T-helper 2 cell treated with Interferon-gamma antibody and Interleukin-4, amounts not matched to agents 100 ng/mL and 5 ng/mL, for 36 hours (primary cell): ENCODE measurements around the gene ANKRD6. TPM values are rescaled to one million over a fixed set of nuclear protein-coding genes. Genes with fewer than 3 reads are reported as not detected.

Experiments
- intact Hi-C: fragments of 100-400 bp; cut with micrococcal nuclease; formaldehyde crosslinking; loops from one replicate; pipeline ENCODE4 v1.15.1; 2023
- total RNA-seq: library from RNA; stranded (reverse); gene quantifications from 2 replicates; pipeline ENCODE4 v1.2.3, GENCODE V29; 2022

ANKRD6 gene
- total RNA-seq, 1 donor from 2014 or later: 0.93 TPM

GRCh38 chr6:89412071-89413005 is 20.6 kb upstream of the ANKRD6 start, which contains the start of gene RRAGD:
RRAGD (minus strand) TSS chr6:89412273; CDS start chr6:89411993, 280 bp downstream.
- intact Hi-C loops: loop anchor here (1.0 to 10.0 kb wide), 3 partner anchors 37 to 1172 kb away; partner anchors contain the start of genes LYRM2 and MAP3K7

- intact Hi-C loops: loop anchor here (10.0 kb wide), 1 partner anchor 1172 kb away; the partner anchor contains the start of gene MAP3K7
Observed at GRCh38 chr6:89413006-89413400, 19.9 kb upstream of the ANKRD6 start.

DNA sequence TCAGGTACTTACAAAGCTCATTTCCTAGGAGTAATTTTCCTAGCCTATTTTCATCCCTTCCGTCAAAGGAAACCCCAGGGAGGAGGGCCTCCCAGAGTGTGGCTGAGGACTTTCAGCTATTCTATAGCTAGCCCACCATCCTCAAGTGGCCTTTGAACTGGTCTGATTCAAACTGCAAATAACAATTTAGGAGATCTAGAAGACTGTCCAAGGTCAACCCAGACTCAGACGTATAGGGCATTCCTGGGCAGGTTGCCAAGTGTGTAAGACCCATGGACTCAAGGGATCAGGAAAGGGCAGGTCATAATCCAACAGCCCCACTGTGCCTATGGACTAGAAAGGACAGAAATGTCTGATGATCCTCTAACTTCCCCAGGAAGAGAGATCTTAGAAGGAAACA is 18.7 kb upstream of the ANKRD6 start:
- intact Hi-C loops: loop anchor here (10.0 kb wide), 1 partner anchor 1171 kb away; the partner anchor contains the start of gene MAP3K7

DNA sequence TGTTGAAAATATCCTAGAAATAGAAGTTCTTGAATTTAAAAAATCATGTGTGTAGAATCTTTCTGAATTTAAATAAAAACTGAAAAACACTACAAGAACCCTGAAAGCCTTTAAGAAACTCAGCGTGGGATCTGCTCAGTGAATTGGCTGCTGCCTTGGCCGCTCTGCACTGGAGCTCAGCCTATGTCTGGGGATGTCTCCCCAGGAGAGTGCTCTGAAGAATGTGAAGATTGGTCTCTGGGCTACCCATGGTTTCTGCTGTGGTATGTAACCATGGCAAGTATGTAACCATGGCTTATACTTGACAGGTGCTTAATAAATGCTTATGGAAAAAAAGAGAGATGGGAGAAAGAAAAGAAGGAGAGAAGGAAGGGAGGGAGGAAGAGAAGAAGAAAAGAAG is 17.8 kb upstream of the ANKRD6 start:
- intact Hi-C loops: loop anchor here (10.0 kb wide), 1 partner anchor 1170 kb away; the partner anchor contains the start of gene MAP3K7

DNA sequence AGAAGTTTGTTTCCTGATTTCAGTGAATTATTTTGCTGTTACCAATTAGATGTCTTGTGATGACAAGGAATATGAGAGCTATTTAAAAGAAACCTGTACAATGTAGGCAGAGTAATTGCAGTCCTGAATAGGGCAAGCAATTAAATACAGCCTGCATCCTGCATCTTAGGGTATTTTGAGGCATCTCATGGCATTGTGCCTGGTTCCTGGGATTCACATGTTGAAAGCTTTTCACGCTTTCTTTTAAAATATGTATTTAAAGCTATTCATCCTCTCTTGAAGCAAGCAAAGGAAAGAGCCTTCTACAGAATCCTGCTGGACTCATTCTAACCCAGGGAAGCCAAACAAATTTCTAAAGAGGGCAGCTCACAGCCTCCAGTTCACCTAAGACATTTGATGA is 16.2 kb upstream of the ANKRD6 start:
- intact Hi-C loops: loop anchor here (10.0 kb wide), 1 partner anchor 1168 kb away; the partner anchor contains the start of gene MAP3K7

DNA sequence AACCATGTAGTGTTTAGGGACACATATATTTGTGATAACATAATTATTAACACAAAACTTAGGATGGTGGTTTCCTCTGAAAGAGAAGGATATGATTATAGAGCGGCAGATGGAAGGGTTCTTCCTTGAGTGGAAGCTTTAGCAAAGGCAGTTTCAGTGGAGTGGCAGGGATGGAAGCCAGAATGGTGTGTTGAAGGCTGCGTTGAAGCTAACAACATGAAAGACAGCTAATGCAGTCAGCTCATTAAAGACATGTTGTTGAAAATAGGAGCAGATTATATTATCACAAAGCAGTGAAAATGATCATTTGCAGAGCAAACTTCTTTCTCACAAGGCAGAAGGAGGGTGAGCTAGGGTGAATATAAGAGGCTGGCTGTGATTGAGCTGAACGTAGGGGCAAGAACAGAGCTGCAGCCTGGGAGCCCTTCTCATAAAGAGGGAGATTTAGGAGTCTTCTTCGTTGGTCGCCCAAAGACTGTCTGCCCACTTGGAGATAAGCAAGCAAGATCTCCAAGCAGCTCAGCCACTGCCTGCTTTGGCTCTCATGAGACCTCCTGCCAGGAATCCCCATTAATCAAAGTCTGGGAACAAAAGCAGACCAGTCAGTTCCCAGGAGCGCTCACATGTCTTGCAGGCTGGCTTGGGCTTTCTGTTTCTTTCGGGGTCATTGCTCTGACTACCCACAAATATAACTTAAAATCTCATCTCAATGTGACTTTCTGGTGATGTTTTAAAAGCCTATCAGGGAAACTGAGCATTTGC is 2.6 kb upstream of the ANKRD6 start:
- intact Hi-C loops: loop anchor here (5.0 kb wide), 3 partner anchors 42 to 448 kb away; no protein-coding TSS in a partner anchor

GRCh38 chr6:89433252-89434149 is 549 bp downstream of the ANKRD6 start:
- intact Hi-C loops: loop anchor here (1.0 to 5.0 kb wide), 5 partner anchors 39 to 451 kb away; no protein-coding TSS in a partner anchor

DNA sequence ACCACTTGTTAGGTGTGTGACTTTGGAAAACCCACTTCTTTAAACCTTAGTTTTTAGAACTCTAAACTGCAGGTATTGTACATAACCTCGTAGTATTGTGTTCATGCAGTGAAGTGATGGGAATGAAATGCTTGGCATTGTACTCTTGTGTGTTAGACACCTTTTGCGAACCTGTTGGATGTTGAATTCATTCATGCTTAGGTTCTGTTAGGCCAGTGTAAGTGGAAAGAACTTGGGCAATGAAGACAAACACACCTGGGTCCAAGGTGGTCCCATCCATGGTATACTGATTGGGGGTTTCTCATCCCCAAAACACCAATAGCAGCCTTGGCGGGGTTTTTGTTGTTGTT is 1.2 kb downstream of the ANKRD6 start:
- intact Hi-C loops: loop anchor here (5.0 kb wide), 3 partner anchors 38 to 452 kb away; no protein-coding TSS in a partner anchor

DNA sequence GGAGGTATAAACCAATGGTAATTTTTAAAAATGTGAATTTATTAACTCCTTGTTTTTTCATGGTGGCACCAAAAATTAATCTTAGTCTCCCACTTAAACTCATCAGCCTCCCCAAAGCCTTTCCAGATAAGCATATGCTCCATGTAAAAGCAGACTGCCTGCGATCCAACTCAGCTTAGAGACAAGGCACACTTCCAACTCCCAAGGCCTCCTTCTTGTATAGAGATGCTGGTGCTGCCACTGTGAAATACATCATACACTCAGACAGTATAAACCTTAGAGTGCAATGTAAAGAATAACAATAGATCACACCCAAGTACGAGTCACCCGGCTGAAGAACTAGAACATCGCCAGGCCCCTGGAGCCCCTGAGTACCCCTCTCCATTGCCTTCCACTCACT is 2.0 kb downstream of the ANKRD6 start:
- intact Hi-C loops: loop anchor here (5.0 kb wide), 3 partner anchors 37 to 453 kb away; no protein-coding TSS in a partner anchor

- intact Hi-C loops: no loop called here
Observed at GRCh38 chr6:89436226-89436625, 3.3 kb downstream of the ANKRD6 start.

- intact Hi-C loops: no loop called here
Observed at GRCh38 chr6:89438248-89438647, 5.3 kb downstream of the ANKRD6 start.

DNA sequence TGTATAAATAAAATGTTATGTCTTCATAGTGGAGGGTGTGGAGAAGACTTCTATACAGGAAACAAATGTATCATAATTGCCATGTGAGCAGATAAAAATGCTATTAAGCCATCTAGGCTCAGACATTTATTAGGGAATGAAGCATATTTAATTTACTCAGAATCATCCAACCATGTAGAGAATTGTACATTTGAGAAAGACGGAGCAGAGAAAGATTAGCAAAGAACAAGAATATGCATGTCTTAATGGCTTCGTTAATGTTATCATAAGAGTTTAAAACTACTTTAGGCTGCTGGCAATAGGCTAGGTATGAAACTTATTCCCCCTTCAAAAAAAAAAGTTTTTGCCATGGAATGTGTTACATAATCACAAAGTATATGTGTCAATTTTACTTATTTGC is 6.1 kb downstream of the ANKRD6 start:
- intact Hi-C loops: no loop called here

- intact Hi-C loops: no loop called here
Observed at GRCh38 chr6:89440200-89440599, 7.2 kb downstream of the ANKRD6 start.

DNA sequence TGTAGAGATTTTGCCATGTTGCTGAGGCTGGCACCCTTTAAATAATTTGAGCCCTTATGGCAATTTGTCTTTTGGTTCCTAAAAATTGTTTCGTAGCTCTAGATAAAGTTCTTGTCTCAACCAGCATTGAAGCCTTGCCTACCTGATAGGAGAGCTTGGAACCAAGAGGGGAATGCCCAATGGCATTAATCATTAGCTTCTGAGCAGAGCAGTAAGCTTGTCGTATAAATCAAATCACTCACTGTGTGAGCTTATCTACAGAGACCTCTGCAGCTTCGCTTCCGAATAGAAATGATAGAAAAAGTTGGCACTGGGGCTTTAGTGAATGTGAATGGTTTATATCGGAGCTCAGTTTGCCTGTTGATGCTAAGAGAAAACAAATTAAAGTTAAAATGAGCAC is 10.7 kb downstream of the ANKRD6 start:
- intact Hi-C loops: no loop called here

DNA sequence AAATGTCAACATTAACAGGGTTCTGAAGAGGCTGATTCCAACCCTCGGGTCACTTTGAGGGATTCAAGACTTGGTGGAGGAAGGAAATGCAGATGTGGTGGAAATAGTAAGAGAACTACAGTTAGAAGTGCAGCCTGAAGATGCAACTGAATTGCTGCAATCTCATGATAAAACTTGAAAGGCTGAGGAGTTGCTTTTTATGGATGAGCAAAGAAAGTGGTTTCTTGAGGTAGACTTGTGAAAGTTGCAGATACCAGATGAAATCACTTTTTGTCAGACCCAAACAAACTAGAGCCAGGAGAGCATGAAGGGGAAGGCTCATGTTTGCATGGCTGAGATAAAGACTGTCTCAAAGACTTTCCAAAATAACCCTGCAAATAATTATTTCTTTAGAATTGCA is 16.2 kb downstream of the ANKRD6 start:
- intact Hi-C loops: no loop called here

- intact Hi-C loops: no loop called here
Observed at GRCh38 chr6:89452281-89452680, 19.3 kb downstream of the ANKRD6 start.

- intact Hi-C loops: no loop called here
Observed at GRCh38 chr6:89454300-89454699, 21.3 kb downstream of the ANKRD6 start.

DNA sequence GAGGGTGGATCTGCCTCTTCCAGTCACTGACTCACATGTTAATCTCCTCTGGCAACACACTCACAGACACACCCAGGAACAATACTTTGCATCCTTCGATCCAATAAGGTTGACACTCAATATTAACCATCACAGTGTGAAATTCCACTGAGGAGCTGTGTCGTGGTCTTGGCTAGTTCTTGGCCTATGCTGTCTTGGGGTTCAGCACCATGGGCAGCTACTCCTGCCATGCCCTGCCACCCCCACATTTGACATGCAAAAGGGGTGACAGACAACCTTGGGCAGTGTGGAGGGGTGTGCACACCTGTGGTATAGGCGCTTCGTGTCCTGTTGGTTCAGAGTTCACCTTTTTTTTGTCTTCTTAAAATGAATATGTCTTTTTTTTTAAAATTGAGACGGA is 25.8 kb downstream of the ANKRD6 start:
- intact Hi-C loops: no loop called here

DNA sequence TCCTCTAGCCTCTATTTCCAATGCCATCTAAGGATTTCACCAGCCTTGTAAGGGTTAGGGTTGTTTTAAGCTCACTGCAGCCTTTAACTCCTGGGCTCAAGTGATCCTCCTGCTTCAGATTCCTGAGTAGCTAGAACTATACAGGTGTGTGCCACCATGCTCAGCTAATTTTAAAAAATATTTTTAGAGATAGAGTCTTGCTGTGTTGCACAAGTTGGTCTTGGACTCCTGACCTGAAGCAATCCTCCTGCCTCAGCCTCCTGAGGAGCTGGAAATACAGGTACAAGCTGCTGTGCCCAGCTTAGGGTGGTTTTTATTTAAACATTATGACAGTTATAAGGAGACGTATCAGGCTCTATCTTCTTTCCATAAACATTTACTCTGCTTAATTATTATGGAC is 26.5 kb downstream of the ANKRD6 start:
- intact Hi-C loops: no loop called here

DNA sequence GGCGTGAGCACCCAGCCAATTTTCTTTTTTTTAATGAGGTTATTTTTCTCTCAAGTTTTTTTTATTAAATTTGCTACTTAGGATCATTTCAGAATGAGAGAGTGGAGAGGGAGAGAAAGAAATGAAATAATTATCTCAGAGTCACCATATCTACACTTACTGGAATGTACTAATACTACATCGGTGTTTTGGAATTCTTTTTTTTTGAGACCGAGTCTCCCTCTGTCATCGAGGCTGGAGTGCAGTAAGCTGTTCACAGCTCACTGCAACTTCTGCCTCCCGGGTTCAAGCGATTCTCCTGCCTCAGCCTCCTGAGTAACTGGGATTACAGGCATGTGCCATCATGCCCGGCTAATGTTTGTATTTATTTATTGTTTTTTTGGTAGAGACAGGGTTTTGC is 27.8 kb downstream of the ANKRD6 start:
- intact Hi-C loops: no loop called here

- intact Hi-C loops: no loop called here
Observed at GRCh38 chr6:89462503-89462902, 29.6 kb downstream of the ANKRD6 start.
